Natural killer cell (primary cell): Measurements from ENCODE around the gene INTS1. TPM values are rescaled to one million over a fixed set of nuclear protein-coding genes. Genes with fewer than 3 reads are reported as not detected.

Experiments used
- ATAC-seq, 3 donors: fragments of 150-1000 bp in 2 of 3; fragments of 200-7000 bp in 1 of 3; cut with Tn5 transposase; 1 replicate in 1 of 3; 2 replicates in 2 of 3; pipeline ENCODE4 v1.10.0; 2021; ENCODE audit warnings: mild to moderate bottlenecking in 2 of 3, moderate library complexity in 2 of 3
- DNase-seq, 2 donors: peaks; one replicate each; pipeline versions ENCODE4 v3.0.0 to v3.0.0-alpha.2; 2013 to 2021; ENCODE audit warnings: mixed read lengths in 1 of 2
- H3K27ac ChIP-seq: one replicate; pipeline ENCODE4 v1.5.1; 2013; ENCODE audit warnings: mild to moderate bottlenecking, low read length
- H3K27me3 ChIP-seq: one replicate; pipeline ENCODE4 v1.6.1; 2013; ENCODE audit warnings: low read length; ENCODE audit not compliant: control insufficient read depth, insufficient read depth
- H3K36me3 ChIP-seq: one replicate; pipeline ENCODE4 v1.6.1; 2013; ENCODE audit warnings: low read length; ENCODE audit not compliant: control insufficient read depth, insufficient read depth
- H3K4me1 ChIP-seq: one replicate; pipeline ENCODE4 v1.6.1; 2013; ENCODE audit warnings: low read length; ENCODE audit not compliant: control insufficient read depth, insufficient read depth
- H3K4me3 ChIP-seq: one replicate; pipeline ENCODE4 v1.5.1; 2013; ENCODE audit warnings: low read length
- H3K9me3 ChIP-seq: one replicate; pipeline ENCODE4 v1.6.1; 2013; ENCODE audit warnings: low read length; ENCODE audit not compliant: control insufficient read depth, insufficient read depth
- H3K27ac Mint-ChIP-seq, 2 donors: one replicate each; pipeline ENCODE4 v1.8.0; 2022; ENCODE audit warnings: mild to moderate bottlenecking in 2 of 2, mixed read lengths in 2 of 2, moderate library complexity in 1 of 2
- H3K27me3 Mint-ChIP-seq, 2 donors: one replicate each; pipeline ENCODE4 v1.8.0; 2022; ENCODE audit warnings: low read depth in 2 of 2, mixed read lengths in 2 of 2
- H3K36me3 Mint-ChIP-seq: one replicate; pipeline ENCODE4 v1.8.0; 2022; ENCODE audit warnings: mixed read lengths
- H3K4me1 Mint-ChIP-seq, 2 donors: one replicate each; pipeline ENCODE4 v1.8.0; 2022; ENCODE audit warnings: mixed read lengths in 2 of 2
- H3K4me3 Mint-ChIP-seq: one replicate; pipeline ENCODE4 v1.8.0; 2022; ENCODE audit warnings: mild to moderate bottlenecking, moderate library complexity, mixed read lengths
- H3K9me3 Mint-ChIP-seq, 2 donors: one replicate each; pipeline ENCODE4 v1.8.0; 2022; ENCODE audit warnings: mixed read lengths in 2 of 2
- WGBS: methylation state at CpG from one replicate; pipeline ENCODE4 v1.1.7; 2013; ENCODE audit warnings: missing lambda C conversion rate; ENCODE audit not compliant: insufficient coverage; 5-methylcytosine and 5-hydroxymethylcytosine counted together
- intact Hi-C: fragments of 100-400 bp; cut with micrococcal nuclease; formaldehyde crosslinking; loops from one replicate; pipeline ENCODE4 v1.14.2; 2022
- total RNA-seq, 4 donors: library from RNA; stranded (reverse); fragments of 120-200 nt in 1 of 4; gene quantifications; one replicate each; pipeline versions ENCODE4 v1.2.3 to v1.2.4, GENCODE V29; 2013 to 2022
- TF ChIP-seq, protein P1 (sequence below): fragments of 200-600 bp; IDR thresholded peaks from one replicate; pipeline ENCODE4 v1.8.0; 2022; ENCODE audit warnings: antibody characterized with exemption

Gene INTS1
- total RNA-seq, 3 donors from 2014 or later (not counting 1 experiment from before 2014, with no cell fraction given): 92.7 to 115 (median 111) TPM

- WGBS: 89% methylated on average over 16 of the region's 16 CpGs
- Histone ChIP-seq H3K27ac (no peak overlapping the region), H3K27me3 (no peaks in the 10 kb centered on the region), H3K9me3 (no peaks in the 10 kb centered on the region), H3K4me3 (no peak overlapping the region), H3K4me1 (no peaks in the 10 kb centered on the region), H3K36me3 (peaks cover 21% of the 10 kb centered on the region)
- Mint-ChIP-seq H3K27me3 (no peaks in the 10 kb centered on the region), H3K4me1 (peaks cover 0 to 9% of the 10 kb centered on the region in 2 donors), H3K9me3 (no peaks in the 10 kb centered on the region), H3K4me3 (no peak overlapping the region), H3K27ac (peak overlapping the region in 1 of 2 donors; percentile 33), H3K36me3 (no peaks in the 10 kb centered on the region)
- intact Hi-C loops: no loop called here
- DNase-seq: no peak
- TF ChIP-seq, protein P1, sequence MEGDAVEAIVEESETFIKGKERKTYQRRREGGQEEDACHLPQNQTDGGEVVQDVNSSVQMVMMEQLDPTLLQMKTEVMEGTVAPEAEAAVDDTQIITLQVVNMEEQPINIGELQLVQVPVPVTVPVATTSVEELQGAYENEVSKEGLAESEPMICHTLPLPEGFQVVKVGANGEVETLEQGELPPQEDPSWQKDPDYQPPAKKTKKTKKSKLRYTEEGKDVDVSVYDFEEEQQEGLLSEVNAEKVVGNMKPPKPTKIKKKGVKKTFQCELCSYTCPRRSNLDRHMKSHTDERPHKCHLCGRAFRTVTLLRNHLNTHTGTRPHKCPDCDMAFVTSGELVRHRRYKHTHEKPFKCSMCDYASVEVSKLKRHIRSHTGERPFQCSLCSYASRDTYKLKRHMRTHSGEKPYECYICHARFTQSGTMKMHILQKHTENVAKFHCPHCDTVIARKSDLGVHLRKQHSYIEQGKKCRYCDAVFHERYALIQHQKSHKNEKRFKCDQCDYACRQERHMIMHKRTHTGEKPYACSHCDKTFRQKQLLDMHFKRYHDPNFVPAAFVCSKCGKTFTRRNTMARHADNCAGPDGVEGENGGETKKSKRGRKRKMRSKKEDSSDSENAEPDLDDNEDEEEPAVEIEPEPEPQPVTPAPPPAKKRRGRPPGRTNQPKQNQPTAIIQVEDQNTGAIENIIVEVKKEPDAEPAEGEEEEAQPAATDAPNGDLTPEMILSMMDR: no peak
- ATAC-seq: no peak
Measured at GRCh38 chr7:1544896-1545416, 40.8 kb upstream of the INTS1 start.

DNA sequence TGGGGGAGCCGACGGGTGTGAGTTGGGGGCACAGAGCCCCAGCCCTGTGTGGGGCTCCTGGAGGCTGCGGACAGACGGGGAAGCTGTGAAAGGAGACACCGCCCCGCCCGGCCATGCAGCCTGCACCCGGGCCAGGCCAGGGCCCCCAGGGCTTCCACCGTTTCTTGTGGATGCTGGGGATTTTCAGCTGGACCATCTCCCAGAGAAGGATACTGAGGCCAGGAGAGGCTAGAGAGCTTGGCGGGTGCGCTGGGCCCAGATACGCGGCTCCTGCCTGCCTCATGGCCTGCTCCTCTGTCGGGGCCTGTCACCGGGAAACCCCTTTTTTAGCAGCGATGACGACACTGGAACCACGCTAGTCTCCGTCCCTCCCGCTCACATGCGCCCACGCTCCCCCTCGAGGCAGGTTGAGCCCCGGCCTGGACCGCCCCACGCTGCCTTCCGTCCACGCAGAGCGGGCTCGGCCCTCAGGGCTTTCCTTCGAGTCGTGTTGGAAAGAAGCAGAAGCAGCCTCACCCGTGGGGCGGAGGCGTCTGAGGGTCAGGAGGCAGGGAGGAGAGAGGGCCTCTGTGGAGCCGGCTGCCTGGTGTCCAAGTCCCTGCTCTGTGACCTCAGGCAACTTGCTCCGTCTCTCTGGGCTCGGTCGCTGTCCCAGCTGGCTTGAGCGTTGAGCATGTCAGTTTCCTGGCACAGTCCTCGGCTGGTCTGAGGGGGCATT lies 40.1 kb upstream of the INTS1 start:
- Mint-ChIP-seq H3K9me3 (no peaks in the 10 kb centered on the region), H3K27me3 (no peaks in the 10 kb centered on the region), H3K4me3 (no peak overlapping the region), H3K27ac (peak overlapping the region in 1 of 2 donors; percentile 33), H3K4me1 (peaks cover 0 to 9% of the 10 kb centered on the region in 2 donors), H3K36me3 (no peaks in the 10 kb centered on the region)
- Histone ChIP-seq H3K36me3 (peaks cover 27% of the 10 kb centered on the region), H3K4me3 (no peak overlapping the region), H3K9me3 (no peaks in the 10 kb centered on the region), H3K4me1 (no peaks in the 10 kb centered on the region), H3K27ac (no peak overlapping the region), H3K27me3 (no peaks in the 10 kb centered on the region)
- ATAC-seq (peak in 2 of 3 donors; percentile 7 to 18), DNase-seq (peak in 1 of 2 donors; percentile 30)
- intact Hi-C loops: no loop called here
- TF ChIP-seq, protein P1: no peak
- 86% methylated on average over 41 of the region's 41 CpGs for WGBS

DNA sequence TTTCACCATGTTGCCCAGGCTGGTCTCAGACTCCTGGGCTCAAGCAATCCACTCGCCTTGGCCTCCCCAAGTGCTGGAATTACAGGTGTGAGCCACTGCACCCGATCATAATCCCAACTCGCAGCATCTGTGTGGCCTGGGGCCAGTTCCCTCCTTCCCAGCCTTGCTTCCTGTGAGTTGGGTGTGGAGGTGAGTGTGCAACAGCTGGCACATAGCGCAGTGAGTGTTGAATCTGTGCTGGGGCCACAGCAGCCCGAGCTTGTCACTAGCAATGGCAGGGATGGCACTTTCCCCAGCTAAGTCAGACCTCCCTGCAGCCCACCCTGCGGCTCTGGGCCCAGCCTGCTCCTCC lies 39.6 kb upstream of the INTS1 start:
- no peaks in the 10 kb centered on the region for H3K9me3 Mint-ChIP-seq
- Histone ChIP-seq H3K36me3 (peaks cover 32% of the 10 kb centered on the region), H3K4me1 (no peaks in the 10 kb centered on the region), H3K4me3 (no peak overlapping the region), H3K27me3 (no peaks in the 10 kb centered on the region), H3K27ac (no peak overlapping the region), H3K9me3 (no peaks in the 10 kb centered on the region)
- no peaks in the 10 kb centered on the region for H3K27me3 Mint-ChIP-seq
- intact Hi-C loops: no loop called here
- peak overlapping the region in 1 of 2 donors; percentile 33 for H3K27ac Mint-ChIP-seq
- H3K36me3 Mint-ChIP-seq: no peaks in the 10 kb centered on the region
- no peak for DNase-seq
- H3K4me1 Mint-ChIP-seq: peaks cover 0 to 7% of the 10 kb centered on the region in 2 donors
- TF ChIP-seq, protein P1: no peak
- peak in 1 of 3 donors; percentile 1 for ATAC-seq
- no peak overlapping the region for H3K4me3 Mint-ChIP-seq
- 94% methylated on average over 6 of the region's 6 CpGs for WGBS
